GM13977 (cell line): ENCODE data around the gene IQCM.

ENCODE experiments used
- DNase-seq: peaks from one replicate; pipeline ENCODE4 v3.0.0; 2012; ENCODE audit warnings: low spot score
- CTCF ChIP-seq: IDR thresholded peaks from 2 replicates; pipeline ENCODE4 v1.5.1; 2012; ENCODE audit warnings: mild to moderate bottlenecking, control low read depth; ENCODE audit not compliant: insufficient read depth; ENCODE audit errors: extremely low read depth, missing control alignments
- in situ Hi-C: fragments of 300-500 bp; cut with MboI; formaldehyde crosslinking; loops from one replicate; pipeline ENCODE4 v1.12.0; 2022; ENCODE audit warnings: low sequenced_read_pairs, low pct_unique_long_range_greater_than_20kb, mixed read lengths, inconsistent platforms; ENCODE audit not compliant: unreplicated experiment

Gene IQCM

GRCh38 chr4:149796381-149796780, 19.3 kb downstream of the IQCM start:
- no peak for DNase-seq
- in situ Hi-C loops: no loop called here
- TF ChIP-seq CTCF: no peak

- TF ChIP-seq CTCF: no peak
- in situ Hi-C loops: no loop called here
- no peak for DNase-seq
Measured at GRCh38 chr4:149795256-149795655, 20.4 kb downstream of the IQCM start.

GRCh38 chr4:149794352-149794751, 21.3 kb downstream of the IQCM start:
- in situ Hi-C loops: no loop called here
- DNase-seq: no peak
- no peak for TF ChIP-seq CTCF

- no peak for DNase-seq
Measured at GRCh38 chr4:149793459-149793858, 22.2 kb downstream of the IQCM start.

GRCh38 chr4:149791851-149792250, 23.8 kb downstream of the IQCM start:
- TF ChIP-seq CTCF: no peak
- DNase-seq: no peak
- in situ Hi-C loops: no loop called here

More at GRCh38 chr4:149793459-149793858, 22.2 kb downstream of the IQCM start:
- in situ Hi-C loops: no loop called here
- no peak for TF ChIP-seq CTCF

GRCh38 chr4:149790172-149790907, 25.3 kb downstream of the IQCM start:
- DNase-seq: no peak
- in situ Hi-C loops: no loop called here
- no peak for TF ChIP-seq CTCF
